Heart left ventricle (tissue), 13 donors: Measurements from ENCODE around the gene COQ8A.

ENCODE experiments used
- CTCF ChIP-seq, 12 donors: fragments of 200-600 bp; sonication (generic) in 4 of 12; IDR thresholded peaks; one replicate each; pipeline versions ENCODE4 v1.5.0 to v1.8.0; 2018 to 2022; ENCODE audit warnings: antibody characterized with exemption in 12 of 12, mild to moderate bottlenecking in 5 of 12
- POLR2A ChIP-seq, 2 donors: fragments of 450-650 bp; IDR thresholded peaks; one replicate each; pipeline ENCODE4 v1.6.1; 2017; ENCODE audit warnings: antibody characterized with exemption in 2 of 2, mild to moderate bottlenecking in 2 of 2, moderate library complexity in 2 of 2
- donor health status: ischemic (EF 13 %, LVEDD 7.1; RV severe dilation, severe dysfunction).
- donor health status: DM: no; HTN: yes; CAD: no.
- donor health status: DM: no; HTN: no; CAD: no.
- donor health status: ischemic (EF 25% LVEDD 6.9; RV normal size, moderate dysfunction).
- donor health status: ischemic (EF 25% LVEDD 5.7; RV mildly dilated, moderate dysfunction).
- donor health status: ischemic (EF 35%, LVEDD 5.7; RV mildly dilated, moderate dysfunction).
- donor health status: nonischemic (EF 11% LVEDD 7.7; RV severe dilation, severe dysfunction).
- donor health status: DM: yes; HTN: yes; CAD: no.
- donor health status: PGD.
- donor health status: ischemic (EF 29% LVEDD 5.4; RV normal size, mild dysfunction).
- donor health status: nonischemic (EF 23%, LVEDD 6.1; RV moderate dilation, normal function).

GRCh38 chr1:226901421-226901820 is 38.7 kb upstream of the COQ8A start:
- TF ChIP-seq CTCF (IDR thresholded peaks at IDR 0.05) (no peak), POLR2A (IDR thresholded peaks at IDR 0.05) (no peak)
